Ramos (cell line): ENCODE data around the gene PRKX.
"Not testable (repeated sequence)": the region's sequence is repeated elsewhere in the genome, so short reads cannot be mapped to it uniquely, and the experiment has no call there.

Experiments
- in situ Hi-C: fragments of 300-500 bp; cut with MboI; formaldehyde crosslinking; loops from one replicate; pipeline ENCODE4 v1.14.3; 2022; ENCODE audit warnings: low sequenced_read_pairs; ENCODE audit not compliant: unreplicated experiment

PRKX gene

GRCh38 chrX:3713225-3713936 lies at the start of gene PRKX:
TSS of gene PRKX (minus strand) at chrX:3713649. CDS start at chrX:3713253, 396 bp downstream.
- in situ Hi-C loops: no loop called here

GRCh38 chrX:3763111-3763510 lies 49.7 kb upstream of the PRKX start:
- in situ Hi-C loops: no loop called here

GRCh38 chrX:3757510-3758025 lies 44.1 kb upstream of the PRKX start:
- in situ Hi-C loops: no loop called here

GRCh38 chrX:3748052-3748559 lies 34.7 kb upstream of the PRKX start:
- in situ Hi-C loops: no loop called here

GRCh38 chrX:3743801-3744439 lies 30.5 kb upstream of the PRKX start:
- in situ Hi-C loops: no loop called here

- in situ Hi-C loops: not testable (repeated sequence)
These were observed 27.5 kb upstream of the PRKX start for GRCh38 chrX:3740946-3741345.

- in situ Hi-C loops: no loop called here
These were observed 25.1 kb upstream of the PRKX start for GRCh38 chrX:3738509-3738908.

- in situ Hi-C loops: not testable (repeated sequence)
These were observed 23.1 kb upstream of the PRKX start for GRCh38 chrX:3736536-3736935.

- in situ Hi-C loops: not testable (repeated sequence)
These were observed 22.4 kb upstream of the PRKX start for GRCh38 chrX:3735891-3736290.

GRCh38 chrX:3734456-3734855 lies 21.0 kb upstream of the PRKX start:
- in situ Hi-C loops: not testable (repeated sequence)

- in situ Hi-C loops: no loop called here
These were observed 19.6 kb upstream of the PRKX start for GRCh38 chrX:3733043-3733430.

GRCh38 chrX:3732326-3733042 lies 19.0 kb upstream of the PRKX start:
- in situ Hi-C loops: not testable (repeated sequence)

- in situ Hi-C loops: no loop called here
These were observed 15.0 kb upstream of the PRKX start for GRCh38 chrX:3728454-3728853.

- in situ Hi-C loops: not testable (repeated sequence)
These were observed 10.0 kb upstream of the PRKX start for GRCh38 chrX:3723460-3723859.

GRCh38 chrX:3717742-3718420 lies 4.4 kb upstream of the PRKX start:
- in situ Hi-C loops: no loop called here

GRCh38 chrX:3715921-3716320 lies 2.5 kb upstream of the PRKX start:
- in situ Hi-C loops: no loop called here

GRCh38 chrX:3714706-3715479 lies 1.4 kb upstream of the PRKX start:
- in situ Hi-C loops: not testable (repeated sequence)

GRCh38 chrX:3713937-3714434 lies 537 bp upstream of the PRKX start:
- in situ Hi-C loops: no loop called here

GRCh38 chrX:3712870-3713224 lies 602 bp downstream of the PRKX start:
- in situ Hi-C loops: no loop called here
